CD4-positive, alpha-beta T cell treated with Interleukin-4 for 4 hours (primary cell): Measurements from ENCODE around the gene MAN2A2.

Source experiments
- DNase-seq: peaks from one replicate; pipeline ENCODE4 v3.0.0-alpha.2; 2020

The MAN2A2 gene

GRCh38 chr15:90902840-90903732 lies at the start of gene MAN2A2:
TSS of gene MAN2A2 (plus strand) at chr15:90903302. CDS start at chr15:90904208, 906 bp downstream.
- peak; percentile 69 for DNase-seq

DNA sequence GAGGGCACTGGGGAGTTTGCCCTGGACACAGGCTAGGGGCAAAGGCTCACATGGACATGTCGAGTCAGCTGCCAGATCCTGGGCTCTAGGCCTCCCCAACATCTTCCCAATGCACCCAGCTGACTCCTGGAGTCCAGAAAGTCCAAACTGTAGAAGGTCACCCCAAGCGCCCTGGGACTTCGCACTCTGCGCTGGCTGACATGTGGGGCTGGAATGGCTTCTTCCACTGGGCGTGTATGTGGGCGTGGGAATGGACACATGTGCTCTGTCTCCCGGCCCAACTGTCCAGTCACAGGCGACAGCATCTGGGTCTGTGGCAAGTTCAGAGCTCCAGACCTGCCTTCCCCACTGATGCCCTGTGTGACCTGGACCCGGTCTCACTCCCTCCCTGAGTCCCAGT lies 48.0 kb upstream of the MAN2A2 start:
- DNase-seq, result no peak

DNA sequence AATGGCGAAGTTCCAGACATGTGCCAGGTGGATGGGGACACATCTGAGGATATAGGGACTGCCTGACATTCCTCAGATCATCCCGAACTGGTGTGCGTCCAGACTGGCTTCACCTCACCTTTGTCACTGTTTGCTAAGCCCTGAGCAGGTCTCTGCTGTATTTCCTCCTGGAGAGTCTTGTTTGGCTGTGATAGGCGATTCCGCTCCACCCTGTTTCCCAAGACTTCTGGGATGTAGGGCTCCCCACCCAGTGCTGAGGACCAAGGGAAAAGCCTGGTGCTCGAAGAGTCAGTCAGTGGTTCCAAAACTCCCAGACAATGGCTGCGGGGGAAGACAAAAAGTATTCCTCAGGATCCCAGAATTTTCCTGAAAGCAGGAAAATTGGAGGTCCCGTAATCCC lies 45.8 kb upstream of the MAN2A2 start:
- DNase-seq, result no peak

DNA sequence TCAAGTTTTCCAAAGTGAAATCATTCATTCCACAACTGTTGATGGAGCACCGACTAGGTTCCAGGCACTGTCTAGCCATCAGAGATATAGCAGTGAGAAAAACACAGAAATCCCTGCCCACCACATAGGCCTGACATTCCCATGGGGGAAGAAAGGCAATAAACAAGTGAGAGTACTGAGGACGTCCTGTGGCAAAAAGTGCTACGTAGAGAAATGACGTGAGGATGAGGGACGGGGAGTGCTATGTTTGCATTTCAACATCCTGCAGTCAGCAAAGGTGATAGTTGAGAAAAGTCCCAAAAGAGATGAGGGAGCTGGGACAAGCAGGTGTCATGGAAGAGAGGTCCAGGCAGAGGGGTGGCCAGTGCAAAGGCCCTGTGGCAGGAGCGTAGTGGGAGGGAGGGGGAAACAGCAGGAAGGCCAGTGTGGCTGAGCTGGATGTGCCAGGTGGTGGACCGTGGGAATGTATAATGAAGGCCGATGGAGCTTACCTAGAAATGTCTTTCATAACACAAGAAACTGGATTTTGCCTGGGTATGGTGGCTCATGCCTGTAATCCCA lies 45.1 kb upstream of the MAN2A2 start:
- DNase-seq, result no peak

GRCh38 chr15:90859234-90860131 lies 43.6 kb upstream of the MAN2A2 start:
- DNase-seq, result no peak

DNA sequence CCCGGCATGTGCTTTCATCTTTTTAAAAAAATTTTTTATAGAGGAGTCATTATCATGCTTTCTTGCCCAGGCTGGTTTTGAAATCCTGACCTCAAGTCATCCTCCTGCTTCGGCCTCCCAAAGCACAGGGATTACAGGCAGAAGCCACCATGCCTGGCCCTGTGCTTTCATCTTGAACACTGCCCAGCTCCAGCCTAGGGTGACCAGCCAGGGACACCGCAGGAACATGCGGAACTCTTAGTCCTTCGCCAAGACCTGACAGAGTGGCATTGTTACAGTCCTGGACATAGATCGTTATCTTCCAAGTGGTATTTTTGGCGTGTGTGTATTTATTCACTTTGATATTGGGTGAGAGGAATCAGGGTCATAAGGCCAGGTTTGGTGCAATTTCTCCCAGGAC lies 42.7 kb upstream of the MAN2A2 start:
- no peak for DNase-seq

GRCh38 chr15:90860942-90861675 lies 42.0 kb upstream of the MAN2A2 start:
- DNase-seq, result no peak

DNA sequence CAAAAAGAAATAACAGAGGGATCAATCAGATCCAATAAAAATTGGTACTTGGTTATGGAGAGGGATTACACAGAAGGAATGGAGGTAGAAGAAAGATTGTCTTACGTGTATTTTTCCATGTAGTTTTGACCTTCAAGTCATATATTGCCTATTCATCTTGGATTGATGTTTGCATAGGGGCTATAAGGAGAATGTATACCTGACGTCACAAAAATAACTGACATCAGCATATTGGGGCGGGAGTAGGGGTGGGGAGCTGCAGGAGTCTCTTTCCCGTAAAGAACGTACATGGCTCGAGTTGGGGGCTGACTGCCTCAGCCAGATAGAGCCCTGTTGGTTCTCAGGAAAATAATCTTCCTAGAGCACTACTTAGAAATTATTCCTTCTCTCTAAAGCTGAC lies 40.6 kb upstream of the MAN2A2 start:
- DNase-seq, result no peak

GRCh38 chr15:90862964-90863778 lies 39.9 kb upstream of the MAN2A2 start:
- DNase-seq, result no peak

- DNase-seq, result no peak
Observed at GRCh38 chr15:90863987-90864386, 39.1 kb upstream of the MAN2A2 start.

GRCh38 chr15:90864507-90864906 lies 38.6 kb upstream of the MAN2A2 start:
- no peak for DNase-seq

DNA sequence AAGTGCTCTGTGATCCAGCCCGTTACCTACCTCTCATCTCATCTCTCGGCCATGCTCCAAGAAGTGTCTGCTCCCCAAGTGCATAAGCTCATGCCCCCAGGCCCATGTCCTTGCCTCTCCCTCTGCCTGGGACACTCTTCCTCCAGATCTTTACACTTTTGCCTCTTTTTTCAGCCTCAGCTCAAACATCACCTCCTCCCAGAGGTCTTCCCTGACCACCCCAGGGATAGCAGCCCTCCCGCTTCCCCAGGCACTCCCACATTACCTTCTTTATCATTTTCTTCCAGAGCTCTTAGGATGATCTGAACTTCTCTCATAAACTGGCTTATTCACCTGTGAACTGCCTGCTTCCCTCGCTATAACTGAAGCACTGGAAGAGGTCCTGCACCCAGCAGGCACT lies 37.4 kb upstream of the MAN2A2 start:
- no peak for DNase-seq

GRCh38 chr15:90866161-90866715 lies 36.9 kb upstream of the MAN2A2 start:
- no peak for DNase-seq

- no peak for DNase-seq
Observed at GRCh38 chr15:90866800-90867199, 36.3 kb upstream of the MAN2A2 start.

- DNase-seq, result no peak
Observed at GRCh38 chr15:90868261-90868689, 34.8 kb upstream of the MAN2A2 start, which contains the start of gene FURIN. TSS of gene FURIN (plus strand) at chr15:90868588. CDS start at chr15:90875741, 7,153 bp downstream.

DNA sequence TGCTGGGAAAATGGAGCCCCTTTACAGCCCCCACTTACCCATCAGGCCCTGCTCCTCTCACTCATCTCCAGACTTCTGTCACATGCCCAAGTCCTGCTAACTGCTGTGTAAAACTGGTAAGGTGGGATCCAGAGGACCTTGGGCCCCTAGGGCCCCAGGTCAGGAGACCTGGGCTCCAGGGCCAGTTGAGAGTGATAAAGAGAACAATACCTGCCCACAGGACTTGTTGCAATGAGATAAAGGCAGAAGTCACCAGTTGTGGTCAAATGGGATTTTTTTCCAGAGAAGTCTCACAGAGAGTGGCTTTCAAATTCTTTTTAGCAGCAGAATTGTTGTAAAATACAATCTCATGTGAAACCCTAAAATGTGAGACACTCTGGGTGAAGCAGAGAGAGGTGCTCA lies 34.0 kb upstream of the MAN2A2 start:
- no peak for DNase-seq

- DNase-seq, result peak; percentile 44
Observed at GRCh38 chr15:90869601-90870353, 33.3 kb upstream of the MAN2A2 start.

- DNase-seq, result no peak
Observed at GRCh38 chr15:90870354-90871138, 32.6 kb upstream of the MAN2A2 start.

DNA sequence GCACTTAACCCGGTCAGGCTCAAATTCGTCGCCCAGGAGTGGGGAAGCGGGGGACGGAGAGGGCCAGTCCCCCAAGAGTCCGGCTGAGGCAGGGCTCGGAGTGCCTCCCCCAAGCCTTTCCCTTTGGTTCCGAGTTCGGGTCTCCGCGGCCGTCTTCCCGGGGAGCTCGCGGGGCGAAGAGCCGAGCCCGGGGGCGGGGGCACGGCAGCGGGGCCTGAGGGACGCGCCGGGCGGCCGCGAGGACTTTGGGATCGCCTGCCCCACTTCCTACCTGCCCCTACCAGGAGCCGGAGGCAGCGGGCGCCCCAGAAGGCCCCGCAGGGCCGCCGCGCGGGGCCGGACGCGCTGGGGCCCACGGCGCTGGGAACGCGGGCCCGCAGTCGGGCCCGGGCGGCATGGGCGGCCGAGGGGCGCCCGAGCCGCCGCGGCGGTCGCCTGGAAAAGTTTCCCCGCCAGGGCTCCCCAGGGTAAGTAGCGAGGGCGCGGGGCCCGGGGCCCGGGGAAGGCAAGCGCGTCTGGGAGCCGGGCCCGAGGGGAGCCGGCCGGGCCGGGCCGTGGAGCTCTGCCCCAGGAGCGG lies 31.9 kb upstream of the MAN2A2 start:
- peak; percentile 9 for DNase-seq
